ENCODE data around the gene NAGK.

NAGK gene

DNA sequence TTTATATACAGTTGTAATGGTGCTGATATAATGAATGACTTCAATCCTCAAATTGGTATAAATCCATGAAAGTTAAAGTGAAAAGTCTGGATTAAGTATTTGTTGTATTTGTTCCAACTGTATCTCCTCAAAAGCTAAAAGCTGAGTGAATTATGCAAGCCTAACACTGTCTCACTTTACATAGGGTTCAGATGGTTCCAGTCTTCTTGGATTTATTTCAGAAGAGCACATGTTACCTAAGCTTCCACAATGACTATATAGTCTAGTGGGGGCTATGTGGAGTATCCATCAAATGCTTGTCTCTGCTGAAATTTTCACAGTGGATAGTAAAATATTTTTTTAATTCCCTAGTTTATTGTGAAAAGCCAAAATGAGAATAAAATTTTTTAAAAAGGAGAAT lies 48.6 kb downstream of the NAGK start:
- no peak for DNase-seq

DNA sequence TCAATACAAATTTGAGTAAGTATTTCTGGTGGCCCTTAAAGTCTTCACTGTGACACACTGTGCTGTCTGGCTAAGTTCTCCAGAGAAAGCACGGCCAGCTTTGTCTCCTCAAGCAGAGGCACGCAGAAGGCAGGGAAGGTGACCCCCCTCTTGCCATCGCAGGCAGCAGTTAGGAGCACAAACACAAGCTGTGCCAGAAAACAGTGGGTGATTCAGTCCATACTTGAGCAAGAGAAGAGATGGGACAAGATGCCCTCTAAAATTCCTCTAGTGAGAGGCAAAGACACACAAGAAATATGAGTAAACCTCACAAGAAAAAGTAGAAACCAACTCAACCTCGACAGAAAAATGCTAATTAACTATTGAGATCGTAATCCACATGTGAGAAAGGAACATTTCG lies 51.7 kb downstream of the NAGK start:
- DNase-seq, result no peak

DNA sequence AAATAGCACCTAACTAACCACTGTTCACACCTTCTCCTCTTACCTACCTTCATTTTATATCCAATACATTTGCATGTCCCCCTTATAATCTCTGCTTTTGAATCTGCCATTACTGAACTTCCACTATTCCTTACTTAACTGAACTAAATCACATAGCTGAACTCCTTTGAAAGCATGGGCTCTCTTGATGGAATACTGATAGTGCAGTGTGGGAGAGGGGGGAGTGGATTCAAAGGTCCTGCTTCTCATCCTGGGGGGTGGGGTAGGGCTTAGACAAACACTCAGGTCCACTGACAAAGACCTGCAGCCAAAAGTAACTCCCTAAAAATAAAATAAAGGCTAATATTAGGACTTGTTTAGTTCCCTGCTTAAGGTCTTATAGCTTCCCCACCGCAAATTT lies 53.0 kb downstream of the NAGK start:
- DNase-seq, result no peak

DNA sequence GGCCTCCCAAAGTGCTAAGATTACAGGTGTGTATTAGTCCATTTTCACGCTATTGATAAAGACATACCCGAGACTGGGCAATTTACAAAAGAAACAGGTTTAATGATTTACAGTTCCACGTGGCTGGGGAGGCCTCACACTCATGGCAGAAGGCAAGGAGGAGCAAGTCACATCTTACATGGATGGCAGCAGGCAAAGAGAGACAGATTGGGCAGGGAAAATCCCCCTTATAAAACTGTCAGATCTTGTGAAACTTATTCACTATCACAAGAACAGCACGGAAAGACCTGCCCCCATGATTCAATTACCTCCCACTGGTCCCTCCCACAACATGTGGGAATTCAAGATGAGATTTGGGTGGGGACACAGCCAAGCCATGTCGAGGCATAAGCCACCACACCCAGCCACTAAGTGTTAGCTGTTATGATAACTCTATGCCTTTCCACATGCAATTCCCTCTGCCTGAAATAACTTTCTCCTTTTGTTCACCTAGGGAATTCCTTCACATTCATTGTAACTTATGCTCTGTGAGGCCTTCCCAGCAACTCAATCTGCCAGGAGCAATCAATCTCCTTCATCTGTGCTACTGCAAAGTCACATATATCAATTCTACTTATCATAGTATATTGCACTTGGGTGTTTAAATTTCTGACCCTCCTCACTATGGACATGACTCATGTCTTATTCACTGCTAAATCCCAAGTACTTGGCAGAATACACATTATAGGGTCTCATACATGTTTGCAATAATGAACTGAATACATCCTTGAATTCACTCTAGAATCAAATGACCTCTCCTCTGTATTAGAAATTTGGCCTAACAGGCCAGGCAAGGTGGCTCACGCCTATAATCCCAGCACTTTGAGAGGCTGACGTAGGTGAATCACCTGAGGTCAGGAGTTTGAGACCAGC lies 54.2 kb downstream of the NAGK start:
- DNase-seq, result no peak

GRCh38 chr2:71125506-71126294 lies 57.3 kb downstream of the NAGK start:
- DNase-seq, result no peak

DNA sequence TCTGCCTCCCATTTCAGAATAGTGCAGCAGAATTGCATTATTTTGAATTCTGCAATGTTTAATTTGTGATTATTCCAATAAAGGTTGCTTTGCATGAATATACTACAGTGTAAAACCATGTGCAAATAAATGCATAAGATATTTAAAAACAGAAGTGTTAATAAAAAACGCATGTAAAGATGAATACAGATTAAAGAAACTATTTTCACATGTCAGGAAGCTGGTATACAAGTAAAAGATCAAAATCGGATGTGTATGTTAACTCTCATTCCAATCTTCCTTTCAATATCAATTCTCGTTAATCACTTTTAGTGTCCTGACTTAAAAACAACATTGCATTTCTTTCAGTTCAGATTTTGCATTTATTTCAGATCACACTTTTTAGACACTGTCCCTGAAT lies 58.5 kb downstream of the NAGK start:
- DNase-seq, result no peak
